ENCODE results near the gene MCHR2.

DNA sequence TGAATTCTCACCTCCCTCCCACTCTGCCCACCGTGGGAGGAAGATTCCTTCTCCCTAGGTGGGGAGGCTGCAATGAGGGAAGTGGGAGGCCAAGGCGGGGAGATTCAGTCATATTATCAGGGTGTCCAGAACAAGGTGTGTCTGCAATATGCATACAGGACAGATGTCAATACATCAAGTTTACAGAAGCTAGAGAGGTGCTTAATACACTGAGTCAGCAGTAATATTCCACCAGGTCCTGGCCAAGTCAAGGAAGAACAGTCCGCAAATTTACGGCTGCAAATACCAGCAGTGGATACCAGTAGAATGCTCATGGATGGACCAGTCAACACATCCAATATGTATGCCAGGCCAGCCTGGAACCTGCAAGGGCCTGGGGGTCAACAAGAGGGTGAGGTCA, 119.0 kb downstream of the MCHR2 start:
- TF ChIP-seq, protein P1, sequence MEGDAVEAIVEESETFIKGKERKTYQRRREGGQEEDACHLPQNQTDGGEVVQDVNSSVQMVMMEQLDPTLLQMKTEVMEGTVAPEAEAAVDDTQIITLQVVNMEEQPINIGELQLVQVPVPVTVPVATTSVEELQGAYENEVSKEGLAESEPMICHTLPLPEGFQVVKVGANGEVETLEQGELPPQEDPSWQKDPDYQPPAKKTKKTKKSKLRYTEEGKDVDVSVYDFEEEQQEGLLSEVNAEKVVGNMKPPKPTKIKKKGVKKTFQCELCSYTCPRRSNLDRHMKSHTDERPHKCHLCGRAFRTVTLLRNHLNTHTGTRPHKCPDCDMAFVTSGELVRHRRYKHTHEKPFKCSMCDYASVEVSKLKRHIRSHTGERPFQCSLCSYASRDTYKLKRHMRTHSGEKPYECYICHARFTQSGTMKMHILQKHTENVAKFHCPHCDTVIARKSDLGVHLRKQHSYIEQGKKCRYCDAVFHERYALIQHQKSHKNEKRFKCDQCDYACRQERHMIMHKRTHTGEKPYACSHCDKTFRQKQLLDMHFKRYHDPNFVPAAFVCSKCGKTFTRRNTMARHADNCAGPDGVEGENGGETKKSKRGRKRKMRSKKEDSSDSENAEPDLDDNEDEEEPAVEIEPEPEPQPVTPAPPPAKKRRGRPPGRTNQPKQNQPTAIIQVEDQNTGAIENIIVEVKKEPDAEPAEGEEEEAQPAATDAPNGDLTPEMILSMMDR (IDR thresholded peaks at IDR 0.05), result no peak
- TF ChIP-seq POLR2A (IDR thresholded peaks at IDR 0.05), result no peak

All from suprapubic skin (tissue), 3 donors.